ENCODE measurements around the gene PPRC1.

DNA sequence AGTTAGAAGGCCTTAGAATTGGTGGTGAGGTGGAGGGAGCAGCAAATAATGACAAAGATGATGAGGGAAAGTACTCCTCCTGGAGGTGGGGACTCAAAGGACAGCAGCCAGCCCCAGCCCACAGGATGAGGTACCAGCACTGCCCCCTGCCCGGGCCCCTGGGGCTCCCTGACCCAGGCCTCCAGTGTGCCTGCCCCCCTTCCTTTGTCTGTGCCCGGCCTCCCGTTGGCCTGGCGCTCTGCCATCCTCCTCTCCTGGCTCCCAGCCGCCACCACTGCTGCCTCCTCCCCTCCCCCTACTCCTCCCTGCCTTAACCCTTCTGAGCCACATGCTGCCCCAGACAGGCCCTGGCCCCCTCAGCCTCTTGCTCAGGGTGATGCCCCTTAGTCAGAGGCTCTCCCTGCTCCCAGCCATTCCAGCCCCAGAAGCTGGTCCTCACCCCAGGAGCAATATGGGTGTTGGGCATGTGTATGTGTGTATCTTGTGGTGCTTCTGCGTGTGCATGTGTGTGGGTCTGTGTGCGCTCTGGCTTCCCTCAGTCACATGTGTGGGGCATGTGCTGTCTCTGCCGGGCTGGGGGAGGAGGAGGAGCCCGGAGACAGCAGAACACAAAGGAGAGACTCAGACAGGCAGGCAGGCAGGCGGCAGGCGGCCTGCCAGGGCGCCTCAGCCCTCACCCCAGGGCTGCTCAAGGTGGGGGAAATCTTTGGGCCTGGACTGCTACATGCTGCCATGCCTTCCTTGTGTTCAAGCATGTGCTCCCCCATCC is 15.3 kb upstream of the PPRC1 start:
- TF ChIP-seq, protein P1, sequence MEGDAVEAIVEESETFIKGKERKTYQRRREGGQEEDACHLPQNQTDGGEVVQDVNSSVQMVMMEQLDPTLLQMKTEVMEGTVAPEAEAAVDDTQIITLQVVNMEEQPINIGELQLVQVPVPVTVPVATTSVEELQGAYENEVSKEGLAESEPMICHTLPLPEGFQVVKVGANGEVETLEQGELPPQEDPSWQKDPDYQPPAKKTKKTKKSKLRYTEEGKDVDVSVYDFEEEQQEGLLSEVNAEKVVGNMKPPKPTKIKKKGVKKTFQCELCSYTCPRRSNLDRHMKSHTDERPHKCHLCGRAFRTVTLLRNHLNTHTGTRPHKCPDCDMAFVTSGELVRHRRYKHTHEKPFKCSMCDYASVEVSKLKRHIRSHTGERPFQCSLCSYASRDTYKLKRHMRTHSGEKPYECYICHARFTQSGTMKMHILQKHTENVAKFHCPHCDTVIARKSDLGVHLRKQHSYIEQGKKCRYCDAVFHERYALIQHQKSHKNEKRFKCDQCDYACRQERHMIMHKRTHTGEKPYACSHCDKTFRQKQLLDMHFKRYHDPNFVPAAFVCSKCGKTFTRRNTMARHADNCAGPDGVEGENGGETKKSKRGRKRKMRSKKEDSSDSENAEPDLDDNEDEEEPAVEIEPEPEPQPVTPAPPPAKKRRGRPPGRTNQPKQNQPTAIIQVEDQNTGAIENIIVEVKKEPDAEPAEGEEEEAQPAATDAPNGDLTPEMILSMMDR (IDR thresholded peaks at IDR 0.05; ENCODE audit: poor library complexity), result peak; percentile 41
- TF ChIP-seq EZH2 (IDR thresholded peaks at IDR 0.05; ENCODE audit: borderline replicate concordance), result no peak
- TF ChIP-seq EZH2phosphoT487 (IDR thresholded peaks at IDR 0.05; ENCODE audit: low read depth, severe bottlenecking, unreplicated experiment), result no peak

Data from hepatocyte (in vitro differentiated cells).